GM23338 (cell line): ENCODE data around the gene CAST. TPM values are rescaled to one million over a fixed set of nuclear protein-coding genes. Genes with fewer than 3 reads are reported as not detected.

Experiments
- ETS1 ChIP-seq: IDR thresholded peaks from 2 replicates; pipeline ENCODE4 v1.6.1; 2016; ENCODE audit warnings: antibody characterized with exemption
- EZH2 ChIP-seq: fragments of 200-600 bp; sonication (generic); IDR thresholded peaks from one replicate; pipeline ENCODE4 v1.8.0; 2017; ENCODE audit warnings: antibody characterized with exemption, mild to moderate bottlenecking, low read depth; ENCODE audit not compliant: unreplicated experiment
- EZH2phosphoT487 ChIP-seq: fragments of 200-600 bp; sonication (generic); IDR thresholded peaks from one replicate; pipeline ENCODE4 v1.8.1; 2018; ENCODE audit warnings: antibody characterized with exemption; ENCODE audit not compliant: unreplicated experiment
- JUNB ChIP-seq: IDR thresholded peaks from one replicate; pipeline ENCODE4 v1.6.1; 2016; ENCODE audit warnings: antibody characterized with exemption; ENCODE audit not compliant: unreplicated experiment
- STAT1 ChIP-seq: IDR thresholded peaks from one replicate; pipeline ENCODE4 v1.6.1; 2016; ENCODE audit warnings: antibody characterized with exemption; ENCODE audit not compliant: unreplicated experiment
- ZNF114 ChIP-seq: fragments of 250-450 bp; sonication (Bioruptor Pico); IDR thresholded peaks from 2 replicates; pipeline ENCODE4 v1.5.0; 2020; ENCODE audit warnings: mild to moderate bottlenecking, moderate library complexity
- ZNF331 ChIP-seq: fragments of 250-450 bp; sonication (Bioruptor Pico); IDR thresholded peaks from 2 replicates; pipeline ENCODE4 v1.5.0; 2020; ENCODE audit warnings: low read depth, mild to moderate bottlenecking, moderate library complexity
- ZNF462 ChIP-seq: fragments of 250-450 bp; sonication (Bioruptor Pico); IDR thresholded peaks from 2 replicates; pipeline ENCODE4 v1.5.0; 2020; ENCODE audit warnings: mild to moderate bottlenecking, moderate library complexity
- polyA plus RNA-seq: library from polyadenylated mRNA; unstranded; fragments of >200 nt; fragmentation: Nextera tagmentation; extraction: Ambion mirVana; gene quantifications from 2 replicates; pipeline ENCODE4 v1.2.1, GENCODE V29; 2016
- total RNA-seq: library from RNA; depleted of rRNA; stranded (reverse); fragments of >200 nt; shearing (Covaris generic); gene quantifications from 2 replicates; pipeline ENCODE4 v1.2.3, GENCODE V29; 2014
- TF ChIP-seq, protein P1 (sequence below), 2 experiments: fragments of 200-600 bp in 1 of 2; sonication (generic) in 1 of 2; conservative IDR thresholded peaks; 2 replicates each; pipeline versions ENCODE4 v1.5.1 to v1.6.1; 2016 to 2017; ENCODE audit warnings: antibody characterized with exemption in 2 of 2, low read depth in 2 of 2, mild to moderate bottlenecking in 2 of 2, moderate library complexity in 1 of 2

CAST gene
- total and polyA plus RNA-seq, 2 experiments from 2014 or later: 37.9 to 57.7 TPM

- TF ChIP-seq ZNF462 (CRISPR knock-in tag) (no peak), ZNF331 (CRISPR knock-in tag) (no peak), STAT1 (no peak), ZNF114 (CRISPR knock-in tag) (no peak), EZH2 (no peak), JUNB (no peak), EZH2phosphoT487 (no peak), ETS1 (no peak)
- TF ChIP-seq, protein P1, sequence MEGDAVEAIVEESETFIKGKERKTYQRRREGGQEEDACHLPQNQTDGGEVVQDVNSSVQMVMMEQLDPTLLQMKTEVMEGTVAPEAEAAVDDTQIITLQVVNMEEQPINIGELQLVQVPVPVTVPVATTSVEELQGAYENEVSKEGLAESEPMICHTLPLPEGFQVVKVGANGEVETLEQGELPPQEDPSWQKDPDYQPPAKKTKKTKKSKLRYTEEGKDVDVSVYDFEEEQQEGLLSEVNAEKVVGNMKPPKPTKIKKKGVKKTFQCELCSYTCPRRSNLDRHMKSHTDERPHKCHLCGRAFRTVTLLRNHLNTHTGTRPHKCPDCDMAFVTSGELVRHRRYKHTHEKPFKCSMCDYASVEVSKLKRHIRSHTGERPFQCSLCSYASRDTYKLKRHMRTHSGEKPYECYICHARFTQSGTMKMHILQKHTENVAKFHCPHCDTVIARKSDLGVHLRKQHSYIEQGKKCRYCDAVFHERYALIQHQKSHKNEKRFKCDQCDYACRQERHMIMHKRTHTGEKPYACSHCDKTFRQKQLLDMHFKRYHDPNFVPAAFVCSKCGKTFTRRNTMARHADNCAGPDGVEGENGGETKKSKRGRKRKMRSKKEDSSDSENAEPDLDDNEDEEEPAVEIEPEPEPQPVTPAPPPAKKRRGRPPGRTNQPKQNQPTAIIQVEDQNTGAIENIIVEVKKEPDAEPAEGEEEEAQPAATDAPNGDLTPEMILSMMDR (conservative IDR thresholded peaks at IDR 0.05; ENCODE audit: low read depth in 2 of 2): no peak
Observed at GRCh38 chr5:96730586-96730985, 68.4 kb downstream of the CAST start (continued).
